IPS-18a (cell line): ENCODE results near the gene ZBTB8A.
"Not testable (repeated sequence)": the region's sequence is repeated elsewhere in the genome, so short reads cannot be mapped to it uniquely, and the experiment has no call there.

ENCODE experiments used
- H3K27ac ChIP-seq: one replicate; pipeline ENCODE4 v1.5.1; 2013; ENCODE audit warnings: low read length
- H3K27me3 ChIP-seq: one replicate; pipeline ENCODE4 v1.6.1; 2013; ENCODE audit warnings: mild to moderate bottlenecking, low read length; ENCODE audit not compliant: control insufficient read depth, insufficient read depth
- H3K36me3 ChIP-seq: one replicate; pipeline ENCODE4 v1.6.1; 2013; ENCODE audit warnings: low read depth, low read length; ENCODE audit not compliant: control insufficient read depth
- H3K4me1 ChIP-seq: one replicate; pipeline ENCODE4 v1.6.1; 2013; ENCODE audit warnings: low read depth, low read length; ENCODE audit not compliant: control insufficient read depth
- H3K4me3 ChIP-seq: one replicate; pipeline ENCODE4 v1.5.1; 2013; ENCODE audit warnings: low read length
- H3K9ac ChIP-seq: one replicate; pipeline ENCODE4 v1.6.1; 2013; ENCODE audit warnings: mild to moderate bottlenecking, low read length, moderate library complexity
- H3K9me3 ChIP-seq: one replicate; pipeline ENCODE4 v1.6.1; 2013; ENCODE audit warnings: low read depth, low read length; ENCODE audit not compliant: control insufficient read depth

ZBTB8A gene

GRCh38 chr1:32539584-32540571 is 651 bp downstream of the ZBTB8A start:
- Histone ChIP-seq H3K9me3 (no peaks in the 10 kb centered on the region), H3K4me3 (peak overlapping the region; percentile 91), H3K9ac (peak overlapping the region; percentile 78), H3K27ac (no peak overlapping the region), H3K36me3 (no peaks in the 10 kb centered on the region), H3K4me1 (peaks cover 6% of the 10 kb centered on the region), H3K27me3 (peaks cover 17% of the 10 kb centered on the region)

GRCh38 chr1:32540605-32541004 is 1.4 kb downstream of the ZBTB8A start:
- Histone ChIP-seq H3K27me3 (peaks cover 17% of the 10 kb centered on the region), H3K4me3 (peak overlapping the region; percentile 91), H3K9me3 (no peaks in the 10 kb centered on the region), H3K9ac (peak overlapping the region; percentile 73), H3K27ac (no peak overlapping the region), H3K36me3 (no peaks in the 10 kb centered on the region), H3K4me1 (peaks cover 6% of the 10 kb centered on the region)

DNA sequence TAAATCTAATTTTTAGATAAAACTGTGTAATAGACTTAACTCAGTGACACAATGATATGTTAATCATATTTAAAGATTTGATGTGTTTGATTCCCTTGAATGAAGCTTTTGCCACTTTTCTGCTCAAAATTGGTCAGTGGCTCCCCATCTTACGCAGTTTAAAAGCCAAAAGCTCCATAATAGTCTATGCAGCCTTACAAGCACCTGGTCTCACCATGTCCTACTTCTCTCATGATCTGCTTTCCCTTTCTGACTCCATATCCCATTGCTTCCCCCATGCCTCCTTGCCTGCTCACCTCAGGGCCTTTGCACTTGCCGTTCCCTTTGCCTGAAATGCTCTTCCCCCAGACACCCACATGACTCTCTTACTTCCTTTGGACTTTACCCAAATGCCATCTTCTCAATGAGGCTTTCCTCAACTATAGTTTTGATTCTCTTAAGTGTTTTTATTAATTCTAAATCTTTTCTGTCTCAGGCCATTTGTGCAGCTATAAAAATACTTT is 1.9 kb downstream of the ZBTB8A start:
- Histone ChIP-seq H3K9me3 (no peaks in the 10 kb centered on the region), H3K4me3 (peak overlapping the region; percentile 91), H3K4me1 (peaks cover 6% of the 10 kb centered on the region), H3K27me3 (peaks cover 17% of the 10 kb centered on the region), H3K36me3 (no peaks in the 10 kb centered on the region), H3K27ac (no peak overlapping the region), H3K9ac (no peak overlapping the region)

DNA sequence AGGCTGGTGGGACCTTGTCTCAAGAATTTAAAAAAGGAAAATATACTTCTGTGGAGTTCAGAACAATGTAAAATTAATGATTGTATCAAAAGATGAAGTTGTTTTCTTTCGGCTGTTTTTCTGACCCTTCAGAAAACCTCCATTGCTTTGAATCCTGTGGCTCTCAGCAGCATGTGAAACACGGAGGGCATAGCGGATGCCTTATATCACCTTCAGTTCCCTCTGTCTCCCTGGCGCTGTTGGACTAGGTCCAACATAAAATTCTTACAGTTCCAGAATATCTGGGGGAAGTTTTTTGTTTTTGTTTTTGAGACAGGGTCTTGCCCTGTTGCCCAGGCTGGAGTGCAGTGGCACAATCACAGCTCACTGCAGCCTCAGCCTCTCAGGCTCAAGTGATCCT is 7.4 kb downstream of the ZBTB8A start:
- H3K9me3 ChIP-seq: no peaks in the 10 kb centered on the region
- no peaks in the 10 kb centered on the region for H3K36me3 ChIP-seq
- no peak overlapping the region for H3K27ac ChIP-seq
- H3K9ac ChIP-seq: no peak overlapping the region
- H3K4me3 ChIP-seq: no peak overlapping the region
- no peaks in the 10 kb centered on the region for H3K27me3 ChIP-seq
- H3K4me1 ChIP-seq: no peaks in the 10 kb centered on the region

GRCh38 chr1:32549616-32550015 is 10.4 kb downstream of the ZBTB8A start:
- Histone ChIP-seq H3K9ac (no peak overlapping the region), H3K4me1 (no peaks in the 10 kb centered on the region), H3K9me3 (no peaks in the 10 kb centered on the region), H3K36me3 (peaks cover 2% of the 10 kb centered on the region), H3K27me3 (no peaks in the 10 kb centered on the region), H3K4me3 (no peak overlapping the region), H3K27ac (no peak overlapping the region)

DNA sequence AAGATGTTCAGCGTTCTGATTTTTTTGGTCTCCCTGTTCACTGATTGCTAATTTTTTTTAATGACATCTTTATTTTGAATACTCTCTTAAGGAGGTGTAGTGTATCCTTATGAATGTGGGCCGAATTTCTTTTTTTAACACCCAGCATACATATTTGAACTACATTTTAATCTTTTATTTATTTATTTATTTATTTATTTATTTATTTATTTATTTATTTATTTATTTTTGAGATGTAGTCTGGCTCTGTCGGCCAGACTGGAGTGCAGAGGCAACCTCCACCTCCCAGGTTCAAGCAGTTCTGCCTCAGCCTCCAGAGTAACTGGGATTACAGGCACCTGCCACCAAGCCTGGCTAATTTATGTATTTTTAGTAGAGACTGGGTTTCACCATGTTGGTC is 15.1 kb downstream of the ZBTB8A start:
- Histone ChIP-seq H3K36me3 (peaks cover 16% of the 10 kb centered on the region), H3K27ac (no peak overlapping the region), H3K9me3 (no peaks in the 10 kb centered on the region), H3K27me3 (no peaks in the 10 kb centered on the region), H3K4me1 (no peaks in the 10 kb centered on the region), H3K4me3 (no peak overlapping the region), H3K9ac (no peak overlapping the region)

DNA sequence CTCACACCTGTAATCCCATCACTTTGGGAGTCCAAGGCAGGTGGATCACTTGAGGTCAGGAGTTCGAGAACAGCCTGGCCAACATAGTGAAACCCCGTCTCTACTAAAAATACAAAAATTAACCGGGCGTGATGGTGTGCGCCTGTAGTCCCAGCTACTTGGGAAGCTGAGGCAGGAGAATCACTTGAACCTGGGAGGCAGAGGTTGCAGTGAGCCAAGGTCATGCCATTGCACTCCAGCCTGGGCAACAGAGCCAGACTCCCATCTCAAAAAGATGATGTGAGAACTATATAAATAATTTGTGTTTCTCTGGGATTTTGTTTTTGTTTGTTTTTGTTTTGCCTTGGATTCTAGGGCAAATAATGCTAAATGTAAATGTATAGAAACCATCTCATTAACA is 17.8 kb downstream of the ZBTB8A start:
- not testable (repeated sequence) for H3K4me1 ChIP-seq, H3K9me3 ChIP-seq, H3K9ac ChIP-seq, H3K4me3 ChIP-seq, H3K27ac ChIP-seq, H3K27me3 ChIP-seq
- peaks cover 25% of the 10 kb centered on the region for H3K36me3 ChIP-seq

- H3K9me3 ChIP-seq: no peaks in the 10 kb centered on the region
- no peak overlapping the region for H3K9ac ChIP-seq
- H3K36me3 ChIP-seq: peaks cover 25% of the 10 kb centered on the region
- H3K4me1 ChIP-seq: no peaks in the 10 kb centered on the region
- no peak overlapping the region for H3K4me3 ChIP-seq
- H3K27me3 ChIP-seq: no peaks in the 10 kb centered on the region
- no peak overlapping the region for H3K27ac ChIP-seq
Observed at GRCh38 chr1:32557812-32558211, 18.6 kb downstream of the ZBTB8A start.

- no peak overlapping the region for H3K9ac ChIP-seq
- no peaks in the 10 kb centered on the region for H3K4me1 ChIP-seq
- H3K27me3 ChIP-seq: no peaks in the 10 kb centered on the region
- no peak overlapping the region for H3K27ac ChIP-seq
- no peak overlapping the region for H3K4me3 ChIP-seq
- H3K36me3 ChIP-seq: peaks cover 3% of the 10 kb centered on the region
- no peaks in the 10 kb centered on the region for H3K9me3 ChIP-seq
Observed at GRCh38 chr1:32568929-32569328, 29.7 kb downstream of the ZBTB8A start.

GRCh38 chr1:32580348-32581017 is 41.3 kb downstream of the ZBTB8A start:
- Histone ChIP-seq H3K27ac (no peak overlapping the region), H3K36me3 (no peaks in the 10 kb centered on the region), H3K9me3 (no peaks in the 10 kb centered on the region), H3K27me3 (no peaks in the 10 kb centered on the region), H3K9ac (no peak overlapping the region), H3K4me3 (no peak overlapping the region), H3K4me1 (no peaks in the 10 kb centered on the region)

- Histone ChIP-seq H3K27me3 (no peaks in the 10 kb centered on the region), H3K9ac (no peak overlapping the region), H3K36me3 (peaks cover 19% of the 10 kb centered on the region), H3K4me1 (no peaks in the 10 kb centered on the region), H3K4me3 (no peak overlapping the region), H3K27ac (no peak overlapping the region), H3K9me3 (no peaks in the 10 kb centered on the region)
Observed at GRCh38 chr1:32592943-32593342, 53.7 kb downstream of the ZBTB8A start.
